ENCODE results near the gene COL2A1. TPM values are rescaled to one million over a fixed set of nuclear protein-coding genes. Genes with fewer than 3 reads are reported as not detected.
"Not testable (repeated sequence)": the region's sequence is repeated elsewhere in the genome, so short reads cannot be mapped to it uniquely, and the experiment has no call there.

The COL2A1 gene
- total RNA-seq, 2 experiments from 2014 or later: not detected

- no peaks in the 10 kb centered on the region for H3K36me3 Mint-ChIP-seq (ENCODE audit: low read depth)
- CTCF ChIA-PET: interaction anchor here (2.0 kb wide), 1 partner anchor 11 kb away, joined by 5 read pairs; the partner anchor contains the start of gene TMEM106C
- no peak overlapping the region for H3K27ac Mint-ChIP-seq
- DNase-seq: no peak
- no peaks in the 10 kb centered on the region for H3K9me3 Mint-ChIP-seq
- intact Hi-C loops (cut with micrococcal nuclease): no loop called here
- H3K4me3 Mint-ChIP-seq: no peak overlapping the region
- H3K4me1 Mint-ChIP-seq (ENCODE audit: low read depth): no peaks in the 10 kb centered on the region
- no peaks in the 10 kb centered on the region for H3K27me3 Mint-ChIP-seq (ENCODE audit: low read depth)
Measured at GRCh38 chr12:47975036-47975620, 29.1 kb downstream of the COL2A1 start.

DNA sequence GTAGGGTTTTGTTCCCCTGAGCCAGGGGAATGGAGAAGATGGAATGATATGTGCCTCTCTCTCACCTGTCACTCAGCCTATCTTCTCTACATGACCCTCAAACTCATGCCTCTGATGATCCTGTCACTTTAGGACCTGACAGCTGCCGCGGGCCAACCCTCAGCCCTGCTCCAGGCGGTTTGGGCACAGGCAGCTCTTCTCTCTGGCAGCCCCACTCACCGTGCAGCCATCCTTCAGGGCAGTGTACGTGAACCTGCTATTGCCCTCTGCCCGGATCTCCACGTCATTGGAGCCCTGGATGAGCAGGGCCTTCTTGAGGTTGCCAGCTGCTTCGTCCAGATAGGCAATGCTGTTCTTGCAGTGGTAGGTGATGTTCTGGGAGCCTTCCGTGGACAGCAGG lies 30.4 kb downstream of the COL2A1 start:
- CTCF ChIA-PET: interaction anchor here (0.7 to 2.0 kb wide), 2 partner anchors 10 to 191 kb away, joined by 3 to 5 read pairs; partner anchors contain the start of gene TMEM106C
- no peak for DNase-seq
- Mint-ChIP-seq H3K27ac (no peak overlapping the region), H3K4me3 (no peak overlapping the region), H3K9me3 (no peaks in the 10 kb centered on the region), H3K4me1 (ENCODE audit: low read depth) (no peaks in the 10 kb centered on the region), H3K27me3 (ENCODE audit: low read depth) (no peaks in the 10 kb centered on the region), H3K36me3 (ENCODE audit: low read depth) (no peaks in the 10 kb centered on the region)
- intact Hi-C loops (cut with micrococcal nuclease): no loop called here

DNA sequence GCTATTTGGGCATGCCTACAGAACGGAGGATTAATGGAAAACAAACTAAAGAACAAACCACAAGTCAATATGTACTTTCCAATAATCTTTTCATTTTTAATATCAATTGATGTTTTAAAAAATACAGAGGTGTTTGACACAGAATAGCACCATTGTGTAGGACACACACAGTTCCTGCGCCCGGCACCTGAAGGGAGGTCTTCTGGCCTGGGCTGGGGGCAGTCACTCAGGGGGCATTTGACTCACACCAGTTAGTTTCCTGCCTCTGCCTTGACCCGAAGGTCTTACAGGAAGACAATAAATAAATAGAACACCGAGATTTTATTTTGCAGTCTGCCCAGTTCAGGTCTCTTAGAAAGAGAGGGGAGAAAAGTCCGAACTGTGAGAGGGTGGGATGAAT lies 31.4 kb downstream of the COL2A1 start:
- no peaks in the 10 kb centered on the region for H3K9me3 Mint-ChIP-seq
- DNase-seq: no peak
- CTCF ChIA-PET: no interaction called here
- no peaks in the 10 kb centered on the region for H3K4me1 Mint-ChIP-seq (ENCODE audit: low read depth)
- no peak overlapping the region for H3K4me3 Mint-ChIP-seq
- intact Hi-C loops (cut with micrococcal nuclease): no loop called here
- H3K27ac Mint-ChIP-seq: no peak overlapping the region
- H3K27me3 Mint-ChIP-seq (ENCODE audit: low read depth): no peaks in the 10 kb centered on the region
- H3K36me3 Mint-ChIP-seq (ENCODE audit: low read depth): peaks cover 6% of the 10 kb centered on the region

DNA sequence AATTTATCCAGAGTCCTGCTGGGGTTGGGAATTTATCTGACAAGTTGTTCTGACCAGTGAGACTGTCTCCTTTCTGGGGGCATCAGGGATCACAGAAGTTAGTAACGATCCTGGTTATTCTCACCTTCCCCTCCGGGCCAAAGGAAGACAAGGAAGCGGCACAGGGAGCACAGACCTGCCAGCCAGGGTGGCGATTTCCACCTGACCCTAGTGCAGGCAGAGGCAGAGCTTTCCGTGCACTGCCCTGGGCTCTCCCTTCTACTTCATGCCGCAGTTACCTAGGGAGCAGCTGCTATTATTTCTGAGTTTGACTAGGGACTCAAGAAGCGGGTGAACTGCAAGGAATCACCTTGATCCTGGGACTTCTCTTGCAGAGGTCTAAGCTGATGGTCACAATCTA lies 33.4 kb downstream of the COL2A1 start:
- H3K4me3 Mint-ChIP-seq: no peak overlapping the region
- intact Hi-C loops (cut with micrococcal nuclease): no loop called here
- H3K36me3 Mint-ChIP-seq (ENCODE audit: low read depth): peaks cover 23% of the 10 kb centered on the region
- H3K27ac Mint-ChIP-seq: no peak overlapping the region
- H3K9me3 Mint-ChIP-seq: no peaks in the 10 kb centered on the region
- CTCF ChIA-PET: interaction anchor here (1.4 kb wide), 1 partner anchor 212 kb away, joined by 4 read pairs; the partner anchor contains the start of gene CCDC184
- DNase-seq: no peak
- H3K4me1 Mint-ChIP-seq (ENCODE audit: low read depth): peaks cover 8% of the 10 kb centered on the region
- H3K27me3 Mint-ChIP-seq (ENCODE audit: low read depth): no peaks in the 10 kb centered on the region

GRCh38 chr12:47969845-47970244 lies 34.4 kb downstream of the COL2A1 start:
- H3K4me3 Mint-ChIP-seq: no peak overlapping the region

GRCh38 chr12:47967461-47968321 lies 36.6 kb downstream of the COL2A1 start:
- no peak overlapping the region for H3K27ac Mint-ChIP-seq
- intact Hi-C loops (cut with micrococcal nuclease): no loop called here
- CTCF ChIA-PET: no interaction called here
- H3K4me3 Mint-ChIP-seq: no peak overlapping the region
- no peaks in the 10 kb centered on the region for H3K9me3 Mint-ChIP-seq
- peaks cover 46% of the 10 kb centered on the region for H3K36me3 Mint-ChIP-seq (ENCODE audit: low read depth)
- H3K4me1 Mint-ChIP-seq (ENCODE audit: low read depth): peaks cover 30% of the 10 kb centered on the region
- no peaks in the 10 kb centered on the region for H3K27me3 Mint-ChIP-seq (ENCODE audit: low read depth)
- no peak for DNase-seq

More at GRCh38 chr12:47969845-47970244, 34.4 kb downstream of the COL2A1 start:
- Mint-ChIP-seq H3K27me3 (ENCODE audit: low read depth) (no peaks in the 10 kb centered on the region), H3K9me3 (no peaks in the 10 kb centered on the region), H3K27ac (no peak overlapping the region), H3K36me3 (ENCODE audit: low read depth) (peaks cover 33% of the 10 kb centered on the region), H3K4me1 (ENCODE audit: low read depth) (peaks cover 18% of the 10 kb centered on the region)
- no peak for DNase-seq
- CTCF ChIA-PET: interaction anchor here (1.5 to 1.6 kb wide), 2 partner anchors 19 to 69 kb away, joined by 4 read pairs; no protein-coding TSS in a partner anchor
- intact Hi-C loops (cut with micrococcal nuclease): no loop called here

DNA sequence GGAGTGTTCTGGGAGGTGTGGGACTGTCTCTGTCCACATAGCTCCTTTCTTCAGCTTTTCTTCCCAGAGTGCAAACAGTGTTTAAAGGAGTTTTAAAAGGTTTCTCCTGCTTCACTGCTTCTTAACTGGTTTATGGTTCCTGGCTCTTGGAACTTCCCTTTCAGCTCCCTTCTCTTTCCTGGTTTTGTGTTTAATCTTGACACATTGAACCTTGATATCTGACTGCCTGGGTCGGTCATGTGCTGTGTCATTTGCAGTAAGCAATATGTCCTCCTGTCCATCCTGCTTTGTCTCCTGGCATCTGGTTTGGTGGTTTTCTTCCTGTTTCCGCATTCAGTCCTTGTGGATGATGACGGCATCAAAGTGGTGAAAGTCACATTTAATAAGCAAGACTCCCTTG lies 38.7 kb downstream of the COL2A1 start:
- peaks cover 7% of the 10 kb centered on the region for H3K27me3 Mint-ChIP-seq (ENCODE audit: low read depth)
- no peak for DNase-seq
- peaks cover 30% of the 10 kb centered on the region for H3K4me1 Mint-ChIP-seq (ENCODE audit: low read depth)
- no peak overlapping the region for H3K27ac Mint-ChIP-seq
- H3K4me3 Mint-ChIP-seq: peak overlapping the region; percentile 34
- CTCF ChIA-PET: interaction anchor here (0.9 to 1.5 kb wide), 2 partner anchors 125 to 199 kb away, joined by 3 to 4 read pairs; no protein-coding TSS in a partner anchor
- intact Hi-C loops (cut with micrococcal nuclease): no loop called here
- H3K36me3 Mint-ChIP-seq (ENCODE audit: low read depth): peaks cover 46% of the 10 kb centered on the region
- H3K9me3 Mint-ChIP-seq: no peaks in the 10 kb centered on the region

DNA sequence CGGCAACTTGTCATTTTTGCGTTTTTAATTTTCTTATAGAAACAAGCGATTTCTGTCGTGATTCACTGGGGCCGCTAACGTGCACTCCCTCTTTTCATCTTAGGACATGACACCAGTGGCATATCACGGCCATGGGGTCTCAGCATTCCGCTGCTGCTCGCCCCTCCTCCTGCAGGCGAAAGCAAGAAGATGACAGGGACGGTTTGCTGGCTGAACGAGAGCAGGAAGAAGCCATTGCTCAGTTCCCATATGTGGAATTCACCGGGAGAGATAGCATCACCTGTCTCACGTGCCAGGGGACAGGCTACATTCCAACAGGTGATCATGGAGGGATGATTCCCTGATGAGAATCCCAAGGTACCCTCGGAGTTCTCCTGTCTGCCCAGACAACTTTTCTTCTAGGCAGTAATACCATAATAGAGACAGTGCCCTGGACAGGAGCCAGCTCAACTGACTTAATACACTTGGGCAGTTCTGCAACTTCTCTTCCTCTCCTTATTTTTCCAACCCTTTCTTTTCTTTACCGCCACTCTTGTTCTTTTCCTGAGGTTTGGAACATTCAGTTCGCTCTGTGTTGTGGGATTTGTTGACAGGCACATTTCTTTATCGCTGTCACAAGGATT lies 40.1 kb downstream of the COL2A1 start:
- Mint-ChIP-seq H3K4me3 (peak overlapping the region; percentile 98), H3K36me3 (ENCODE audit: low read depth) (peaks cover 46% of the 10 kb centered on the region), H3K9me3 (no peaks in the 10 kb centered on the region), H3K27me3 (ENCODE audit: low read depth) (peaks cover 7% of the 10 kb centered on the region), H3K27ac (peak overlapping the region; percentile 79), H3K4me1 (ENCODE audit: low read depth) (peaks cover 30% of the 10 kb centered on the region)
- intact Hi-C loops (cut with micrococcal nuclease): loop anchor here (5.0 kb wide), 3 partner anchors 143 to 643 kb away; partner anchors contain the start of genes RPAP3 and SENP1
- CTCF ChIA-PET: interaction anchor here (0.7 to 4.3 kb wide), 13 partner anchors 10 to 220 kb away, joined by 3 to 17 read pairs (median 4); no protein-coding TSS in a partner anchor
- peak; percentile 37 for DNase-seq

GRCh38 chr12:47963340-47964040 lies 40.8 kb downstream of the COL2A1 start, which contains the start of gene TMEM106C:
Gene TMEM106C, plus strand, starts transcription at chr12:47963596. Its CDS starts 641 bp downstream, at chr12:47964237.
- Mint-ChIP-seq H3K27me3 (ENCODE audit: low read depth) (peaks cover 7% of the 10 kb centered on the region), H3K36me3 (ENCODE audit: low read depth) (peaks cover 44% of the 10 kb centered on the region), H3K27ac (peak within 1 kb of the TSS; percentile 79), H3K4me1 (ENCODE audit: low read depth) (peaks cover 30% of the 10 kb centered on the region), H3K4me3 (peak within 1 kb of the TSS; percentile 98), H3K9me3 (peaks cover under 1% of the 10 kb centered on the region)
- CTCF ChIA-PET: interaction anchor here (0.6 to 4.3 kb wide), 21 partner anchors 8 to 221 kb away, joined by 3 to 18 read pairs (median 4); no protein-coding TSS in a partner anchor
- intact Hi-C loops (cut with micrococcal nuclease): loop anchor here (1.0 to 5.0 kb wide), 14 partner anchors 27 to 644 kb away; partner anchors contain the start of genes ASB8, CCDC184, RPAP3 and SENP1
- peak; percentile 94 for DNase-seq

DNA sequence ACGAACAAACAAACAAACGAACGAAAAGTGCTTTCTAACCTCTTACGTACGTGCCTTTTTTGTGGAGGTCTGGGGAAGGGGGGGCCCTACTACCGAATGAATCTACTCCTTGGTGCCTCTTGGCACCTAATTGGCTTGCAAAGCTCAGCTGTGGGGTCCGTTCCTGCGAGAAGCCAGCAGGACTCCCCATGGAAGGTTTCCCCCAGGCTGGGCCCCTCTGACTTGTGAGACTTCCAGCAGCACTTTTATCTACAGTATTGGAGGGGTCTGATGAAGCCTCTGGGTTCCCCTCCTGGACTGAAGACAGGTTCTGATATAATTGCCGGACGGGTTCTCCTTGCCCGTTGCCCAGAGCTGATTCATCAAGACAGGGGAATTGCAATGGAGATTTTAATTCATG lies 42.1 kb downstream of the COL2A1 start:
- Mint-ChIP-seq H3K27ac (no peak overlapping the region), H3K4me3 (no peak overlapping the region)
- intact Hi-C loops (cut with micrococcal nuclease): loop anchor here (2.0 to 5.0 kb wide), 6 partner anchors 101 to 645 kb away; partner anchors contain the start of genes CCDC184, RPAP3 and SENP1

GRCh38 chr12:47957671-47958070 lies 46.6 kb downstream of the COL2A1 start:
- H3K36me3 Mint-ChIP-seq (ENCODE audit: low read depth); H3K27me3 Mint-ChIP-seq (ENCODE audit: low read depth); H3K9me3 Mint-ChIP-seq; DNase-seq; H3K27ac Mint-ChIP-seq; H3K4me1 Mint-ChIP-seq (ENCODE audit: low read depth); H3K4me3 Mint-ChIP-seq; intact Hi-C loops (cut with micrococcal nuclease): not testable (repeated sequence)
- CTCF ChIA-PET: interaction anchor here (1.0 to 2.5 kb wide), 4 partner anchors 11 to 214 kb away, joined by 3 to 6 read pairs (median 3); no protein-coding TSS in a partner anchor

More for the DNA sequence above, 42.1 kb downstream of the COL2A1 start:
- peaks cover 30% of the 10 kb centered on the region for H3K4me1 Mint-ChIP-seq (ENCODE audit: low read depth)
- peaks cover 36% of the 10 kb centered on the region for H3K36me3 Mint-ChIP-seq (ENCODE audit: low read depth)
- no peak for DNase-seq
- peaks cover 4% of the 10 kb centered on the region for H3K9me3 Mint-ChIP-seq
- H3K27me3 Mint-ChIP-seq (ENCODE audit: low read depth): peaks cover 7% of the 10 kb centered on the region
- CTCF ChIA-PET: interaction anchor here (1.3 to 4.3 kb wide), 9 partner anchors 13 to 221 kb away, joined by 4 to 18 read pairs (median 6); partner anchors contain the start of gene CCDC184

Data from activated naive CD4-positive, alpha-beta T cell treated with anti-CD3 and anti-CD28 coated beads for 36 hours (primary cell).